ENCODE results near the gene NOTCH4. TPM values are rescaled to one million over a fixed set of nuclear protein-coding genes. Genes with fewer than 3 reads are reported as not detected.

Gene NOTCH4
- total and polyA plus RNA-seq, 9 of the 15 experiments (the other 6 are each of a cell fraction or from before 2014, with no cell fraction given), result 0.24 to 4.3 (median 1.7) TPM

DNA sequence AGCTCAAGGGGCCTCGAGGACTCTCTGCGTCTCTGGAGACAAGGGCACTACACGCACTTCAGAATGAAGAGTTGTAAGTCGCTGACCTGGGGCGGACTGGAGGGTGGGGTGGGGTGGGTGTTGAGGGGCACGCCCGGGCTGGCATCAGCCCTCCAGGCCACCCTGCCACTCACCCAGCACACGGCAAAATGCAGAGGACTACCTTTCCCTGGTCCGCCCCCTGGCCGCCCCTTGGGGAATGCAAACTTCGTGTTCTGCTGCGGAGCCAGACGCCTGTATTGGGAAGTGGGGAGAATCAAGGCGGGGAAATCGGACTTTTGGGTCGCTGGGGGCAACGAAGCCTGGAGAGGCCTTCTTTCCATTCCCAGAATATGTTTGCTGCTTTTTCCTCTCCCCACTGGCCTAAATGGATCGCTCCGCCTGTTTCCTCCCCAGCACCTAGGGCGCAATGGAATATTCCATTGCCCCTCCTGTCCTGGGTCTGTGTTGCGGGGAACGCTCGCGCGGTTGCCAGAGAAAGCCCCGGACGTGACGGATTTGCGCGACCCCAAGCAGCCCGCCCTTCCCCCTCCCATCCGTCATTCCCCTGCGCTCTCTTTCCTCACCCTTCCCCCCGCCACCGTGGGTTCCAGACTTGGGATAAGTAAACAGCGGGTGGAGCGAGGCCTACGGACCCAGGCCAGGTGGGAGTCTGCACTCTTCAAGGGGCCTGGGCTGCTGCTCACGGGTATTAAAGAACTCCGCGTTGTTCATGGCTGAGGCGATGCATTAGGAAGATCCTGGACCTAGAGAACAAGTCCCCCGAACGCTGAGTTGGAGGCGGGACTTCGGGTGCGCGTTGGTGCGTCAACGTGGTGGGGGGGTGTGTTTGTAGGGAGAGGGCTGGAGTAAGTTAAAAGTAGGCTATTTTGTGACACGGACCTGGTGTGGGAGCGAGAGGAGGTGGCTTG, 70.0 kb downstream of the NOTCH4 start, which contains the start of gene PPT2 (continued):
- 0 out of 2 replicates have a peak, but pooled peaks have one; percentile 3 for TF ChIP-seq ZNF511 (CRISPR knock-in tag; IDR thresholded peaks at IDR 0.05)
- TF ChIP-seq NBN (IDR thresholded peaks at IDR 0.05; ENCODE audit: low read depth), result peak; percentile 81
- TF ChIP-seq THRB (CRISPR knock-in tag; conservative IDR thresholded peaks at IDR 0.05), result no peak
- TF ChIP-seq PTBP1 (IDR thresholded peaks at IDR 0.05; ENCODE audit: low read depth, low read length), result no peak
- no peak for TF ChIP-seq THAP12 (CRISPR knock-in tag; IDR thresholded peaks at IDR 0.05)
- no peak; the same call in 1 of the 2 replicates for TF ChIP-seq NFIC (IDR thresholded peaks at IDR 0.05)
- TF ChIP-seq, protein P1, sequence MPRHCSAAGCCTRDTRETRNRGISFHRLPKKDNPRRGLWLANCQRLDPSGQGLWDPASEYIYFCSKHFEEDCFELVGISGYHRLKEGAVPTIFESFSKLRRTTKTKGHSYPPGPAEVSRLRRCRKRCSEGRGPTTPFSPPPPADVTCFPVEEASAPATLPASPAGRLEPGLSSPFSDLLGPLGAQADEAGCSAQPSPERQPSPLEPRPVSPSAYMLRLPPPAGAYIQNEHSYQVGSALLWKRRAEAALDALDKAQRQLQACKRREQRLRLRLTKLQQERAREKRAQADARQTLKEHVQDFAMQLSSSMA (CRISPR knock-in tag; IDR thresholded peaks at IDR 0.05), result no peak
- TF ChIP-seq MEF2D (tag; conservative IDR thresholded peaks at IDR 0.05; ENCODE audit: low read depth), result peak; percentile 39; the same call in 1 of the 2 replicates
- TF ChIP-seq CBFA2T2 (conservative IDR thresholded peaks at IDR 0.05), result no peak
- no peak for TF ChIP-seq NFYB (IDR thresholded peaks at IDR 0.05; ENCODE audit: extremely low read depth, insufficient read length)
- TF ChIP-seq, protein P2, sequence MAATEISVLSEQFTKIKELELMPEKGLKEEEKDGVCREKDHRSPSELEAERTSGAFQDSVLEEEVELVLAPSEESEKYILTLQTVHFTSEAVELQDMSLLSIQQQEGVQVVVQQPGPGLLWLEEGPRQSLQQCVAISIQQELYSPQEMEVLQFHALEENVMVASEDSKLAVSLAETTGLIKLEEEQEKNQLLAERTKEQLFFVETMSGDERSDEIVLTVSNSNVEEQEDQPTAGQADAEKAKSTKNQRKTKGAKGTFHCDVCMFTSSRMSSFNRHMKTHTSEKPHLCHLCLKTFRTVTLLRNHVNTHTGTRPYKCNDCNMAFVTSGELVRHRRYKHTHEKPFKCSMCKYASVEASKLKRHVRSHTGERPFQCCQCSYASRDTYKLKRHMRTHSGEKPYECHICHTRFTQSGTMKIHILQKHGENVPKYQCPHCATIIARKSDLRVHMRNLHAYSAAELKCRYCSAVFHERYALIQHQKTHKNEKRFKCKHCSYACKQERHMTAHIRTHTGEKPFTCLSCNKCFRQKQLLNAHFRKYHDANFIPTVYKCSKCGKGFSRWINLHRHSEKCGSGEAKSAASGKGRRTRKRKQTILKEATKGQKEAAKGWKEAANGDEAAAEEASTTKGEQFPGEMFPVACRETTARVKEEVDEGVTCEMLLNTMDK (IDR thresholded peaks at IDR 0.05; ENCODE audit: borderline replicate concordance, insufficient read depth, low read depth, low read length, poor library complexity, severe bottlenecking), result peak; percentile 61
- TF ChIP-seq NFRKB (IDR thresholded peaks at IDR 0.05; ENCODE audit: low read depth), result no peak; the same call in 1 of the 2 replicates
- no peak for TF ChIP-seq ZKSCAN3 (CRISPR knock-in tag; IDR thresholded peaks at IDR 0.05)
- TF ChIP-seq CCNT2 (IDR thresholded peaks at IDR 0.05; ENCODE audit: borderline replicate concordance, extremely low read depth, insufficient read length, low read depth, low read length), result peak; percentile 54
- TF ChIP-seq MTF1 (CRISPR knock-in tag; IDR thresholded peaks at IDR 0.05; ENCODE audit: borderline replicate concordance), result no peak
- TF ChIP-seq, protein P3, sequence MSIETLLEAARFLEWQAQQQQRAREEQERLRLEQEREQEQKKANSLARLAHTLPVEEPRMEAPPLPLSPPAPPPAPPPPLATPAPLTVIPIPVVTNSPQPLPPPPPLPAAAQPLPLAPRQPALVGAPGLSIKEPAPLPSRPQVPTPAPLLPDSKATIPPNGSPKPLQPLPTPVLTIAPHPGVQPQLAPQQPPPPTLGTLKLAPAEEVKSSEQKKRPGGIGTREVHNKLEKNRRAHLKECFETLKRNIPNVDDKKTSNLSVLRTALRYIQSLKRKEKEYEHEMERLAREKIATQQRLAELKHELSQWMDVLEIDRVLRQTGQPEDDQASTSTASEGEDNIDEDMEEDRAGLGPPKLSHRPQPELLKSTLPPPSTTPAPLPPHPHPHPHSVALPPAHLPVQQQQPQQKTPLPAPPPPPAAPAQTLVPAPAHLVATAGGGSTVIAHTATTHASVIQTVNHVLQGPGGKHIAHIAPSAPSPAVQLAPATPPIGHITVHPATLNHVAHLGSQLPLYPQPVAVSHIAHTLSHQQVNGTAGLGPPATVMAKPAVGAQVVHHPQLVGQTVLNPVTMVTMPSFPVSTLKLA (conservative IDR thresholded peaks at IDR 0.05), result peak in 1 of 2 experiments; percentile 97; a peak in 2 of 4 replicates
- no peak; the same call in 1 of the 2 replicates for TF ChIP-seq HNRNPL (IDR thresholded peaks at IDR 0.05; ENCODE audit: low read depth, low read length)
- no peak for TF ChIP-seq ZNF134 (CRISPR knock-in tag; conservative IDR thresholded peaks at IDR 0.05)

All from K562 (cell line).